GM19099 (cell line): ENCODE measurements around the gene TRPM4.

Source experiments
- POLR2A ChIP-seq: IDR thresholded peaks from 3 replicates; pipeline ENCODE4 v1.6.1; 2011; ENCODE audit warnings: low read depth; ENCODE audit not compliant: insufficient read length; ENCODE audit errors: extremely low read depth

TRPM4 gene

GRCh38 chr19:49205114-49205513, 47.5 kb downstream of the TRPM4 start:
- no peak for TF ChIP-seq POLR2A

GRCh38 chr19:49210108-49210900, 52.7 kb downstream of the TRPM4 start:
- no peak for TF ChIP-seq POLR2A

- no peak for TF ChIP-seq POLR2A
Observed at GRCh38 chr19:49210901-49211451, 53.4 kb downstream of the TRPM4 start.

GRCh38 chr19:49212016-49212701, 54.6 kb downstream of the TRPM4 start:
- TF ChIP-seq POLR2A = no peak

- TF ChIP-seq POLR2A = no peak
Observed at GRCh38 chr19:49213791-49214190, 56.2 kb downstream of the TRPM4 start.

- no peak for TF ChIP-seq POLR2A
Observed at GRCh38 chr19:49214701-49215100, 57.1 kb downstream of the TRPM4 start.

- TF ChIP-seq POLR2A = no peak
Observed at GRCh38 chr19:49216071-49216470, 58.5 kb downstream of the TRPM4 start.

- TF ChIP-seq POLR2A = no peak
Observed at GRCh38 chr19:49217382-49217781, 59.8 kb downstream of the TRPM4 start.

GRCh38 chr19:49222011-49222410, 64.4 kb downstream of the TRPM4 start:
- no peak for TF ChIP-seq POLR2A

GRCh38 chr19:49222528-49222927, 64.9 kb downstream of the TRPM4 start:
- TF ChIP-seq POLR2A = no peak

GRCh38 chr19:49223472-49223871, 65.9 kb downstream of the TRPM4 start:
- TF ChIP-seq POLR2A = no peak

- TF ChIP-seq POLR2A = no peak
Observed at GRCh38 chr19:49224879-49225278, 67.3 kb downstream of the TRPM4 start.

- no peak for TF ChIP-seq POLR2A
Observed at GRCh38 chr19:49229416-49229815, 71.8 kb downstream of the TRPM4 start.

- TF ChIP-seq POLR2A = no peak
Observed at GRCh38 chr19:49231389-49231788, 73.8 kb downstream of the TRPM4 start.

- TF ChIP-seq POLR2A = no peak
Observed at GRCh38 chr19:49231804-49232203, 74.2 kb downstream of the TRPM4 start.

GRCh38 chr19:49233163-49233562, 75.6 kb downstream of the TRPM4 start:
- TF ChIP-seq POLR2A = no peak

GRCh38 chr19:49241769-49242168, 84.2 kb downstream of the TRPM4 start:
- TF ChIP-seq POLR2A = no peak

GRCh38 chr19:49243129-49243528, 85.5 kb downstream of the TRPM4 start:
- TF ChIP-seq POLR2A = no peak
